A549 treated with ZK216348 at 1 μM for 4 hours (cell line): ENCODE data around the gene CETN3. TPM values are rescaled to one million over a fixed set of nuclear protein-coding genes. Genes with fewer than 3 reads are reported as not detected.

ENCODE experiments used
- total RNA-seq: library from RNA; stranded (reverse); fragments of 200-300 nt; extraction: Qiagen RNA extraction; gene quantifications from 5 replicates; pipeline ENCODE4 v1.2.3, GENCODE V29; 2022; ENCODE audit warnings: low read depth

The CETN3 gene
- 18.1 to 50.3 TPM (median 24.7 TPM) in 5 replicates for total RNA-seq

GRCh38 chr5:90409318-90410177 is at the start of gene CETN3:
Gene CETN3, minus strand, starts transcription at chr5:90409756. Its CDS starts 95 bp downstream, at chr5:90409661.

Other genes with a start within 250 kb of the CETN3 start
- gene MBLAC2, start 65.0 kb upstream of the CETN3 start, total RNA-seq: 1.5 to 3.2 TPM (median 2.5 TPM) in 5 replicates
- gene POLR3G, start 65.1 kb upstream of the CETN3 start, total RNA-seq: 9.2 to 19.3 TPM (median 17.2 TPM) in 5 replicates
- gene LYSMD3, start 119.8 kb upstream of the CETN3 start, total RNA-seq: 5.6 to 11.0 TPM (median 9.2 TPM) in 5 replicates
- gene ADGRV1, start 149.0 kb upstream of the CETN3 start, total RNA-seq: 0.57 to 0.91 TPM (median 0.78 TPM) in 5 replicates